Stimulated activated CD4-positive, alpha-beta T cell treated with anti-CD3 and anti-CD28 coated beads, Interleukin-1b, Interleukin-23, amount 100 ng/mL, for 4 hours (primary cell): ENCODE measurements around the gene OBP2A.
"Not testable (repeated sequence)": the region's sequence is repeated elsewhere in the genome, so short reads cannot be mapped to it uniquely, and the experiment has no call there.

Experiments used
- DNase-seq, 2 donors: peaks; one replicate each; pipeline ENCODE4 v3.0.0-alpha.2; 2020; ENCODE audit warnings: low read depth in 2 of 2

Gene OBP2A

DNA sequence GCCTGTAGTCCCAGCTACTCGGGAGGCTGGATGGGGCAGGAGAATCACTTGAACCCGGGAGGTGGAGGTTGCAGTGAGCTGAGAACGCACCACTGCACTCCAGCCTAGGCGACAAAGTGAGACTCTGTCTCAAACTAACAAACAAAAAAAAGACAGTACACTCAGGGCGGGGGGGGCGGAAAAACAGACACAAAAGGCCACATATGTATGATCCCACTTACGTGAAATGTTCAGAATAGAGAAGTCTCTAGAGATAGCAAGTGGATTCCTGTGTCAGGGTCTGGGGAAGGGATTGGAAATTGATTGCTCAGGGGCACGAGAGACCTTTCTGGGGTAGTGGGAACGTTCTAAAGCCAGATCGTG lies 33.7 kb upstream of the OBP2A start:
- DNase-seq, result no peak

- no peak for DNase-seq
Observed at GRCh38 chr9:135512904-135513303, 33.0 kb upstream of the OBP2A start.

DNA sequence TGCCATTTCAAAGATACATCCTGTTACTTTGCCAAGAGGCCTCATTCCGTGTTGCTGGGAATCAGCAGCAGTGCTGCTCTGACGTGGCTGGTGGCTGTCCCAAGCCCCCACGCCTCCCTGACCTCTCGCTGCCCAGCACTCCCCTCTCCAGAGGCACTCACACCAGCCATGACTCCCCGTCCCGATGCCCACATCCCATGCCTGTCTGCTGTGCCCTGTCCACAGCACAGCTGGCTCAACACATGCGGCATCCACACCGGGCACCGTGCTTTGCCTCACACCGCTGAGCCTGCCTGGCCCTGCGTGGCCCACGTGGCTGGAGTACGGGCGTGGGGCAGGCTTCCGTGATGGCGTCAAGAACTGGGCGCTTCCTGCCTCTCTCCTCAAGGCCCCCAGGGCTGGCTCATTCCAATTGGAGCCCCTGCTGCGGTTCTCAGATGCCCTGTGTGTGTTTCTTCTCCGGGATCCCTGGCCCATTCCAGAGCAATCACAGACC lies 32.5 kb upstream of the OBP2A start:
- DNase-seq, result no peak

- DNase-seq, result not testable (repeated sequence)
Observed at GRCh38 chr9:135513906-135514305, 32.0 kb upstream of the OBP2A start.

GRCh38 chr9:135514342-135515082 lies 31.4 kb upstream of the OBP2A start:
- DNase-seq, result no peak

DNA sequence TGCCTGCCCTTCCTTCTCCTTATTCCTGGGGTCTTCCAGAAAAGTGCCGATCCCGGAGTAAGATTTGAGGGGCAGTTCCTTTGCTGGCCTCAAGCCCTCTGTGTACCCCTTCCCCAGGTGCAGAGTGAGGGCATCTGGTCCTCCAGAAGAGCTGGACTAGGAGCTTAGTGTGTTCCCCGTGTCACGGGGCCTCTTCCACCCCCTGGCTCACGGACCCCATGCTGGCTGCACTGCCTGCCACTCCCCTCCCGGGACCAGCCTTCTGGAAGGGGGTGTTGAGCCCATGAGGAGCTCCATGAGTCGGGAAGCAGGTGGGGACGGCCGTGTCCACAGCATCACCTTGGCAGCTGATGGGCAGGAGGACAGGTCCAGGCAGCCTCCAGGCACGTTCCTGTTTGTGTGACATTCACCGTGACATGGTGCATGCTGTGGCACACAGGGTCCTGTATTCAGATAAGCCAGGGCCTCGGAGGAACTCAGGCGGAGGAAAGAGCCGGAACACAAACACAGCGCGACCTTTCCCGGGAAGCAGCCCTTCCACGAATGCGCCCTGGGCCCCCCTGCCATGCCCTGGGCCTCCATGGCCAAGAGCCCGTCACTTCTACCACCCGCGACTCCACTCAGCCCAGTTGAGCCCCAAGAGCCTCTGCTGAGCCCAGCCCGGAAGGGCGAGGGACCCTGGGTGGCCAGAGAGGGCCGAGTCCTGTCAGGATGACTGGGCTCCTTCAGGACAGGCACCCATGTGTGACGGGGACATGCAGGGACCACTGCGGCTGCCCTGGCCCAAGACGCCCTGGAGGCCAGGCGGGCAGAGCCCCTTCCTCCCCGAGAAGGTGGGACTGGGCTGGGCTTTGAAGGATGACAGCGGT lies 30.6 kb upstream of the OBP2A start:
- no peak for DNase-seq

DNA sequence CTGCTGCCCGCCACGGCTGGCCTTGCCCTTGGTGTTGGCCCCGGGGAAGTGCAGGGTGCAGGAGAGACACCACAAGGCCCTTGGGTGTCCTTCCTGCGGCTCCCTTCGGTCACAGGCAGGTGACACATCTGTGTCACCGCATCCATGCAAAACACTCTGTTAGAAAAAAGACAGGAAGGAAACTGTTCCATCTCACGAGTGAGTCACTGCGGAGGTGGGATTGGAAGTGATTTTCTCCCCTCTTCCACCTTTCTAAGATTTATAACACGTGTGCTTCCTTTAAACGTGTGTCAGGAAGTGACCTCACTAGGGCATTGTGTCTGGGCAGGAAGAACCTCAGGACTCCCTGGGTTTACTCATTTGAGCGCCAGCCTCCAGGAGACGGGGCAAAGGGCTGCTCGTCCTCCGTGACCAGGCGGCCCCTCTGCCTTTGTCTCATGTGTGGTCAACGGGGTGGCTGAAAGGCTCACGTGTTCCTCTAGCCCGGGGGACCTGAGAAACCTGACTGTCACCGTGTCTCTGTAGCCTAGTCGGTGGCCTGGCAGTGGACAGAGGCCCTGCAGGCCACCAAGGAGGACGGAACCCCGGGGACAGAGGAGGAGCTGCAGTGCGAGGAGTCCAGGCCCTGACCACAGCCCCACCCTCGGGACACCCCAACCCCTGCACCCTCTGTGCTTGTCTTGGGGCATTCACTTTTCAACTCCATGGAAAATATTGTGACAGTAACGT lies 29.6 kb upstream of the OBP2A start:
- DNase-seq, result no peak

DNA sequence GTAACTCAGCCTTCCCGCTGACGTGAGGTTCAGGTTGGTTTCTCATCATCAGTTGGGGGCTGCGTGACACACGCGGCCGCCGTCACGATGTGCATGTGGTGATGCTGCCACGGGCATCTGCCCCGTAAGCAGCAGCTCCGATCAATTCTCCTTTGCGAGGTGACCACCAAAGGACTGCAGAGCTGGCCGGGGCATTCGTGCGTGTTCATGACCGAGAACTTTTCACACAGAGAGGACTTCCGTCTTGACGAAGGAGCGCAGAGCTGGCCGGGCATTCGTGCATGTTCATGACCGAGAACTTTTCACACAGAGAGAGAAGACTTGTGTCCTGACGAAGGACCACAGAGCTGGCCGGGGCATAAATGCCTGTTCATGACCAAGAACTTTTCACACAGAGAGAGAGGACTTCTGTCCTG lies 28.5 kb upstream of the OBP2A start:
- no peak for DNase-seq

DNA sequence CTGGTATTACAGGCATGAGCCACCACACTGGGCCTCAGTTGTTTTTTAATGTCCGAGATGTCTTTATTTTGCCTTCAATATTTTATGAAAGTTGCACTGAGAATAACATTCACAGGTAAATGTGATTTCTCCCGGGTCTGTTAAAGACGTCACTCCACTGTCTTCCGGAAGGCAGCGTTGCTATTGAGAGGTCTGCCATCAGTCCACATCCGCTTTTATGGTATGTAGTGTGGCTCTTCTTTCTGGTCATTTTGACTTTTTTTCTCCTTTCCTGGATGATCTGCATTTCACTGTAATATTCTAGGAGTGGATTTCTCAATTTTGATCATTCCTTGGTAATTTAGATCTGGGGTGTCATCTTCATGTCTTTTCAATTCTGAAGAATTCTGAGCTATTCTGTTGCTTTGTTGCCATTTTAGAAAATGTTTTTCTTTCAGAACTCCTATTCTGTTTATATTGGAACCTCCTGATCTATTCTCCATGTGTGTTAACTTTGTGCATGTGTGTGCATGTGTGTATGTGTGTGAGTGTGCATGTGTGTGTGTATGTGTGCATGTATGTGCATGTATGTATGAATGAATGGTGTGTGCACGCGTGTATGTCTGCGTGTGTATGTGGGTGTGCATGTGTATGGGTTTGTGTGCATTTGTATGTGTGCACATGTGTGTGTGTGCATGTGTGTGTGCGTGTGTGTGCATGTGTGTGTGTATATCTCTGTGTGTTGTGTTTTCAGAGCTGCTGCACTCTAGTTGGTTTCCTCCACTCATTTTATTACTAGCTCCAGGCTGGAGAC lies 26.6 kb upstream of the OBP2A start:
- no peak for DNase-seq

DNA sequence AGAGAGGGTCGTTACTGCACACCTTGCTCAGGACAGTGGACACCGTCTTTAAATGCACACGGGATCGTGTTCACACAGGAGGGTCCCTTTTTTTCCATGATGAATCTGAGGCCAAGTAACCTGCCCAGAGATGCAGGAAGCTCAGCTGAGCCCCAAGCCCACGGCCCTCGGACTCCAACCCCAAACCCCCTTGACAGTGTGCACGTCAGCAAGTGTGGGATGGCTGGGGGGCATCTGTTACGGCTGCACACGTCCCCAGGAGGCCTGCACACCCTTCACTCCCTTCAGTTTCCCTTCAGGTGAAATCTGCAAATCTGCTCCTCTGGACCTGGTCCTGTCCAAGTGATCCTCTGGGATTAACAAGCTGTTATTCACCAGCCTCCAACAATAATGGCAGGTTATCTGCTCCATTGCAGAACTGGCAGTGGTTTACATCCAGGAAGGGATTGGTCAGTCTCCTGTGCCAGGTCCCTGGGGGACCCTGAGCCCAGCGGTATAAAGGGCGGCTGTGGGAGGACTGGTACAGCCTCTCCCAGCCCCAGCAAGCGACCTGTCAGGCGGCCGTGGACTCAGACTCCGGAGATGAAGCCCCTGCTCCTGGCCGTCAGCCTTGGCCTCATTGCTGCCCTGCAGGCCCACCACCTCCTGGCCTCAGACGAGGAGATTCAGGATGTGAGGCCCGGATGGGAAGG lies 24.9 kb upstream of the OBP2A start, which contains the start of gene LCN1:
Gene LCN1 (plus strand): TSS at position 525 of the 692 bp plus-strand sequence. CDS start 58 bp downstream, at position 583.
- no peak for DNase-seq

DNA sequence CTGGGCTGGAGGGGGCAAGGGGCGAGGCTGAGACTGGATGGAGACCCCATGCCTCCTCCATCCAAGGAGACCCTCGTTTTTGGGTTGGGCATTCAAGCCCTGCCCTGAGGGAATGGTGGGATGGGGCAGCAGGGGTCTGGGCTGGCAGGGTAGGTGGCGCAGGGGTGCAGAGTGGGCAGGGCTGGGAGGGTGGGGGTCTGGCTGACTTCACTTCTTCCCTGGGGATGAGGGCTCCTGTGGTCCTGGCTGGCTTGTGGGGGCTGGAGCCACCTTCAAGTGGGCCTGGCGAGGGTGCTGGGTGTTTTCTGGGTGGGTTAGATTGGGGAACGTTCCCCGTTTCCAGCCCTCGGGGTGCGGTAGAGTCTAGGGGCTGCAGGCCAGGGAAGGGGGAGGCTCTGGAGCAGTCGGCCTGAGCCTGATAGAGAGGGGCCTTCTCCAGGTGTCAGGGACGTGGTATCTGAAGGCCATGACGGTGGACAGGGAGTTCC lies 24.3 kb upstream of the OBP2A start:
- DNase-seq, result no peak

- no peak for DNase-seq
Observed at GRCh38 chr9:135522137-135522877, 23.6 kb upstream of the OBP2A start.

DNA sequence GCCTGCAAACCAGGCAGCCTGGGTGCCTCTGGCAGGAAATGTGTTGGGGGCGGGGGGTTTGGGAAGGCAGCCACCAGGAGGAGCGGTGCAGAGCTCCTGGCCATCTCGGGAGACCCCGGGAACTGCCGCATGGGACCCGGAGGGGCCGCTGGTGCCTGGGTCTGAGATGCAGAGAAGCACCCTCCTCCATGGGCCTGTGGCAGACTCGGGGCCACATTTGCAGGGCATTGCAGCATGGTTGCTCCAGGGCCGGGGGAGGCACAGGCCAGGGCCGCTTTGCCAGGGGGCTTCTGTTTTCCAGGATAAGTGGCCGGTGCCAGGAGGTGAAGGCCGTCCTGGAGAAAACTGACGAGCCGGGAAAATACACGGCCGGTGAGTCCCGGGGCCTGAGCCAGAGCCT lies 23.0 kb upstream of the OBP2A start:
- DNase-seq, result no peak

- DNase-seq, result no peak
Observed at GRCh38 chr9:135523521-135524129, 22.3 kb upstream of the OBP2A start.

GRCh38 chr9:135524130-135524861 lies 21.6 kb upstream of the OBP2A start:
- DNase-seq, result no peak

GRCh38 chr9:135525241-135526088 lies 20.5 kb upstream of the OBP2A start:
- DNase-seq, result no peak

- DNase-seq, result no peak
Observed at GRCh38 chr9:135526089-135526729, 19.7 kb upstream of the OBP2A start.
